Sigmoid colon (tissue), 4 donors: ENCODE data around the gene NTN1.

ENCODE experiments used
- EP300 ChIP-seq, 4 donors: sonication (generic); formaldehyde crosslinking; IDR thresholded peaks; one replicate each; pipeline ENCODE4 v1.6.1; 2017; ENCODE audit warnings: antibody characterized with exemption in 4 of 4
- POLR2A ChIP-seq, 2 donors: fragments of 450-650 bp; IDR thresholded peaks; one replicate each; pipeline ENCODE4 v1.6.1; 2016; ENCODE audit warnings: antibody characterized with exemption in 2 of 2, mild to moderate bottlenecking in 2 of 2, moderate library complexity in 2 of 2
- POLR2AphosphoS5 ChIP-seq, 4 donors: sonication (generic); formaldehyde crosslinking; IDR thresholded peaks; one replicate each; pipeline ENCODE4 v1.6.1; 2017; ENCODE audit warnings: antibody characterized with exemption in 4 of 4
- TF ChIP-seq, protein P1 (sequence below), 4 experiments: fragments of 450-650 bp in 3 of 4; fragments of 200-600 bp in 1 of 4; IDR thresholded peaks; one replicate each; pipeline ENCODE4 v1.5.1; 2016 to 2019; ENCODE audit warnings: antibody characterized with exemption in 4 of 4, mild to moderate bottlenecking in 3 of 4, moderate library complexity in 2 of 4

DNA sequence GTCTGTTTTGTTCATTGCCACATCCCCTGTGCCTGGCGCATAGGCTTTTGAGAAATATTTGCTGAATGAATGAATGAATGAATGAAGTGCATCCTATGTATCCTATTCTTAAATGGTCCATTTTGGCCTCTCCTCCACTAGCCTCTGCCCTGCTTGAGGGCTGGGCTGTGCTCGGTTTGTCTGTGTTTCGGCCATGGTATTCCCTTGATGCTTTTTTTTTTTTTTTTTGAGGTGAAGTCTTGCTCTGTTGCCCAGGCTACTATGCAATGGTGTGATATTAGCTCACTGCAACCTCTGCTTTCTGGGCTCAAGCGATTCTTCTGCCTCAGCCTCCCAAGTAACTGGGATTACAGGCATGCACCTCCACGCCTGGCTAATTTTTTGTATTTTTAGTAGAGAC, 110.1 kb downstream of the NTN1 start:
- TF ChIP-seq, protein P1, sequence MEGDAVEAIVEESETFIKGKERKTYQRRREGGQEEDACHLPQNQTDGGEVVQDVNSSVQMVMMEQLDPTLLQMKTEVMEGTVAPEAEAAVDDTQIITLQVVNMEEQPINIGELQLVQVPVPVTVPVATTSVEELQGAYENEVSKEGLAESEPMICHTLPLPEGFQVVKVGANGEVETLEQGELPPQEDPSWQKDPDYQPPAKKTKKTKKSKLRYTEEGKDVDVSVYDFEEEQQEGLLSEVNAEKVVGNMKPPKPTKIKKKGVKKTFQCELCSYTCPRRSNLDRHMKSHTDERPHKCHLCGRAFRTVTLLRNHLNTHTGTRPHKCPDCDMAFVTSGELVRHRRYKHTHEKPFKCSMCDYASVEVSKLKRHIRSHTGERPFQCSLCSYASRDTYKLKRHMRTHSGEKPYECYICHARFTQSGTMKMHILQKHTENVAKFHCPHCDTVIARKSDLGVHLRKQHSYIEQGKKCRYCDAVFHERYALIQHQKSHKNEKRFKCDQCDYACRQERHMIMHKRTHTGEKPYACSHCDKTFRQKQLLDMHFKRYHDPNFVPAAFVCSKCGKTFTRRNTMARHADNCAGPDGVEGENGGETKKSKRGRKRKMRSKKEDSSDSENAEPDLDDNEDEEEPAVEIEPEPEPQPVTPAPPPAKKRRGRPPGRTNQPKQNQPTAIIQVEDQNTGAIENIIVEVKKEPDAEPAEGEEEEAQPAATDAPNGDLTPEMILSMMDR (IDR thresholded peaks at IDR 0.05): no peak
- TF ChIP-seq EP300 (IDR thresholded peaks at IDR 0.05): no peak
- no peak for TF ChIP-seq POLR2A (IDR thresholded peaks at IDR 0.05)
- TF ChIP-seq POLR2AphosphoS5 (IDR thresholded peaks at IDR 0.05): no peak
